ENCODE measurements around the gene MDM4.

- TF ChIP-seq CTCF (conservative IDR thresholded peaks at IDR 0.05; ENCODE audit: low read length) (no peak), EZH2phosphoT487 (IDR thresholded peaks at IDR 0.05; ENCODE audit: borderline replicate concordance, low read depth, low read length) (no peak)
These were observed 34.7 kb downstream of the MDM4 start for GRCh38 chr1:204550926-204551325.

Data from OCI-LY7 (cell line).